Tibial nerve (tissue), 4 donors: ENCODE measurements around the gene RAD51.

ENCODE experiments used
- EP300 ChIP-seq, 2 donors: sonication (generic); formaldehyde crosslinking; IDR thresholded peaks; one replicate each; pipeline ENCODE4 v1.6.1; 2017; ENCODE audit warnings: antibody characterized with exemption in 2 of 2, mild to moderate bottlenecking in 1 of 2
- TF ChIP-seq, protein P1 (sequence below), 5 experiments: fragments of 200-600 bp in 3 of 5; fragments of 450-650 bp in 2 of 5; sonication (generic) in 3 of 5; IDR thresholded peaks; one replicate each; pipeline ENCODE4 v1.5.1; 2016 to 2019; ENCODE audit warnings: antibody characterized with exemption in 5 of 5, mild to moderate bottlenecking in 3 of 5, moderate library complexity in 2 of 5

DNA sequence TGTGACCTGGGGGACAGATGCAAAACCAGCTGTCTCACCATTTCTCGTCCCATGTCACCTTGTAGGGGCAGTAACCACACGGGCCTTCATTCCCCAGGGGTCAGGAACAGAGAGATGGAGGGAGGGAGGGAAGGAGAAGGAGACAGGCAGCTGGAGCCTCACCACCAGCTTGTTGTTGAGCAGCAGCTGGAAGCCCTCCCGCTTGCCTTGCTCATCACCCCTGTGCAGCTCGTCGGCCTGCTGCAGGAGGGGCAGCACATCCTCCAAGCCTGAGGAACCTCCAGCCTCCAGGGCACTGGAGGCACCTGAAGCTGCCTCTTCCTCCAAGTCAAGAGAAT lies 49.8 kb downstream of the RAD51 start:
- TF ChIP-seq EP300 (IDR thresholded peaks at IDR 0.05): no peak
- TF ChIP-seq, protein P1, sequence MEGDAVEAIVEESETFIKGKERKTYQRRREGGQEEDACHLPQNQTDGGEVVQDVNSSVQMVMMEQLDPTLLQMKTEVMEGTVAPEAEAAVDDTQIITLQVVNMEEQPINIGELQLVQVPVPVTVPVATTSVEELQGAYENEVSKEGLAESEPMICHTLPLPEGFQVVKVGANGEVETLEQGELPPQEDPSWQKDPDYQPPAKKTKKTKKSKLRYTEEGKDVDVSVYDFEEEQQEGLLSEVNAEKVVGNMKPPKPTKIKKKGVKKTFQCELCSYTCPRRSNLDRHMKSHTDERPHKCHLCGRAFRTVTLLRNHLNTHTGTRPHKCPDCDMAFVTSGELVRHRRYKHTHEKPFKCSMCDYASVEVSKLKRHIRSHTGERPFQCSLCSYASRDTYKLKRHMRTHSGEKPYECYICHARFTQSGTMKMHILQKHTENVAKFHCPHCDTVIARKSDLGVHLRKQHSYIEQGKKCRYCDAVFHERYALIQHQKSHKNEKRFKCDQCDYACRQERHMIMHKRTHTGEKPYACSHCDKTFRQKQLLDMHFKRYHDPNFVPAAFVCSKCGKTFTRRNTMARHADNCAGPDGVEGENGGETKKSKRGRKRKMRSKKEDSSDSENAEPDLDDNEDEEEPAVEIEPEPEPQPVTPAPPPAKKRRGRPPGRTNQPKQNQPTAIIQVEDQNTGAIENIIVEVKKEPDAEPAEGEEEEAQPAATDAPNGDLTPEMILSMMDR (IDR thresholded peaks at IDR 0.05): no peak
